ENCODE results near the gene CCDC127.

GRCh38 chr5:173392-174290 is 44.3 kb downstream of the CCDC127 start:
- TF ChIP-seq CTCF (IDR thresholded peaks at IDR 0.05; ENCODE audit: low read depth, low read length, missing input control): no peak
- no peak for TF ChIP-seq GABPA (IDR thresholded peaks at IDR 0.05 in 1 of 2, conservative IDR thresholded peaks at IDR 0.05 in 1 of 2)
- no peak for TF ChIP-seq TAF1 (conservative IDR thresholded peaks at IDR 0.05)
- TF ChIP-seq, protein P1, sequence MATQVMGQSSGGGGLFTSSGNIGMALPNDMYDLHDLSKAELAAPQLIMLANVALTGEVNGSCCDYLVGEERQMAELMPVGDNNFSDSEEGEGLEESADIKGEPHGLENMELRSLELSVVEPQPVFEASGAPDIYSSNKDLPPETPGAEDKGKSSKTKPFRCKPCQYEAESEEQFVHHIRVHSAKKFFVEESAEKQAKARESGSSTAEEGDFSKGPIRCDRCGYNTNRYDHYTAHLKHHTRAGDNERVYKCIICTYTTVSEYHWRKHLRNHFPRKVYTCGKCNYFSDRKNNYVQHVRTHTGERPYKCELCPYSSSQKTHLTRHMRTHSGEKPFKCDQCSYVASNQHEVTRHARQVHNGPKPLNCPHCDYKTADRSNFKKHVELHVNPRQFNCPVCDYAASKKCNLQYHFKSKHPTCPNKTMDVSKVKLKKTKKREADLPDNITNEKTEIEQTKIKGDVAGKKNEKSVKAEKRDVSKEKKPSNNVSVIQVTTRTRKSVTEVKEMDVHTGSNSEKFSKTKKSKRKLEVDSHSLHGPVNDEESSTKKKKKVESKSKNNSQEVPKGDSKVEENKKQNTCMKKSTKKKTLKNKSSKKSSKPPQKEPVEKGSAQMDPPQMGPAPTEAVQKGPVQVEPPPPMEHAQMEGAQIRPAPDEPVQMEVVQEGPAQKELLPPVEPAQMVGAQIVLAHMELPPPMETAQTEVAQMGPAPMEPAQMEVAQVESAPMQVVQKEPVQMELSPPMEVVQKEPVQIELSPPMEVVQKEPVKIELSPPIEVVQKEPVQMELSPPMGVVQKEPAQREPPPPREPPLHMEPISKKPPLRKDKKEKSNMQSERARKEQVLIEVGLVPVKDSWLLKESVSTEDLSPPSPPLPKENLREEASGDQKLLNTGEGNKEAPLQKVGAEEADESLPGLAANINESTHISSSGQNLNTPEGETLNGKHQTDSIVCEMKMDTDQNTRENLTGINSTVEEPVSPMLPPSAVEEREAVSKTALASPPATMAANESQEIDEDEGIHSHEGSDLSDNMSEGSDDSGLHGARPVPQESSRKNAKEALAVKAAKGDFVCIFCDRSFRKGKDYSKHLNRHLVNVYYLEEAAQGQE (IDR thresholded peaks at IDR 0.05): no peak
- no peak for TF ChIP-seq MAX (IDR thresholded peaks at IDR 0.05)
- no peak for TF ChIP-seq HNF4G (IDR thresholded peaks at IDR 0.05)
